Vagina (tissue), 2 donors: ENCODE measurements around the gene UHRF2. TPM values are rescaled to one million over a fixed set of nuclear protein-coding genes. Genes with fewer than 3 reads are reported as not detected.

ENCODE experiments used
- DNase-seq, 2 donors: peaks; one replicate each; pipeline ENCODE4 v3.0.0-alpha.2; 2017; ENCODE audit errors: extremely low spot score in 2 of 2
- H3K27ac ChIP-seq: fragments of 200-600 bp; sonication (generic); one replicate; pipeline ENCODE4 v1.5.1; 2019
- H3K27me3 ChIP-seq: fragments of 200-600 bp; sonication (generic); one replicate; pipeline ENCODE4 v1.5.1; 2019
- H3K36me3 ChIP-seq, 2 donors: fragments of 200-600 bp; sonication (generic); one replicate each; pipeline ENCODE4 v1.5.1; 2017 to 2019
- H3K4me1 ChIP-seq: fragments of 200-600 bp; sonication (generic); one replicate; pipeline ENCODE4 v1.5.1; 2019
- H3K4me3 ChIP-seq, 2 donors: fragments of 200-600 bp; sonication (generic); 1 replicate in 1 of 2; 2 replicates in 1 of 2; pipeline ENCODE4 v1.5.1; 2016 to 2019
- H3K9me3 ChIP-seq: fragments of 200-600 bp; sonication (generic); one replicate; pipeline ENCODE4 v1.5.1; 2019
- CTCF ChIP-seq, 3 experiments: fragments of 450-650 bp in 2 of 3; fragments of 200-600 bp in 1 of 3; sonication (generic) in 1 of 3; IDR thresholded peaks; one replicate each; pipeline ENCODE4 v1.5.1; 2017 to 2019; ENCODE audit warnings: antibody characterized with exemption in 3 of 3, mild to moderate bottlenecking in 2 of 3, moderate library complexity in 2 of 3
- POLR2A ChIP-seq, 2 donors: fragments of 450-650 bp; IDR thresholded peaks; one replicate each; pipeline ENCODE4 v1.6.1; 2017; ENCODE audit warnings: antibody characterized with exemption in 2 of 2, mild to moderate bottlenecking in 2 of 2, moderate library complexity in 2 of 2
- POLR2AphosphoS5 ChIP-seq, 2 donors: sonication (generic); formaldehyde crosslinking; IDR thresholded peaks; one replicate each; pipeline ENCODE4 v1.9.0; 2017; ENCODE audit warnings: antibody characterized with exemption in 2 of 2, mild to moderate bottlenecking in 2 of 2, low read depth in 1 of 2; ENCODE audit not compliant: insufficient read depth in 1 of 2
- intact Hi-C: fragments of 100-400 bp; cut with DNase I; formaldehyde crosslinking; loops from one replicate; pipeline ENCODE4 v1.15.1; 2023
- total RNA-seq: library from RNA; depleted of rRNA; stranded (reverse); fragments of >200 nt; gene quantifications from one replicate; pipeline ENCODE4 v1.2.3, GENCODE V29; 2016

Gene UHRF2
- total RNA-seq, 1 donor from 2014 or later: 70.0 TPM

DNA sequence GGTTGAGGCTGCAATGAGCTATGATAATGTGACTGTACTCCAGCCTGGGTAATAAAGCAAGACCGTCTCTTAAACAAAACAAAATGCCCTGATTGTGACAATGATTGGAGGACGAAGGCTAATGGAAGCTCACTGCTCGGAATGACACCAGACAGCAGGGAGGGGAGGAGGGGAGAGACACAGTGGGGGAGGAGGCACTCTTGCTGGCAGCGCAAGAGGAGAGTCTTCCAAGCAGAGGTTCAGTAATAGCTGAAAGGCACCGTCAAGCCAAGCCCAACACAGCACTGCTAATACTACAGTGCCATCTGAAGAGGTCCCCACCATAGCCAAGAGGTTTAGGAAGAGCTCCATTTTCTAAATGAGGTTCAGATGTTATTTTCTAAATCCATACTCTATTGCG lies 130.2 kb downstream of the UHRF2 start:
- TF ChIP-seq POLR2A (IDR thresholded peaks at IDR 0.05): no peak
- TF ChIP-seq CTCF (IDR thresholded peaks at IDR 0.05): no peak
- TF ChIP-seq POLR2AphosphoS5 (IDR thresholded peaks at IDR 0.05; ENCODE audit: insufficient read depth in 1 of 2, low read depth in 1 of 2): no peak
- Histone ChIP-seq H3K4me3 (no peak overlapping the region), H3K27me3 (no peaks in the 10 kb centered on the region), H3K9me3 (no peaks in the 10 kb centered on the region), H3K27ac (no peak overlapping the region), H3K4me1 (no peaks in the 10 kb centered on the region), H3K36me3 (no peaks in the 10 kb centered on the region)
- DNase-seq: no peak
- intact Hi-C loops: no loop called here

- Histone ChIP-seq H3K4me1 (no peaks in the 10 kb centered on the region), H3K9me3 (no peaks in the 10 kb centered on the region), H3K4me3 (no peak overlapping the region), H3K27ac (no peak overlapping the region), H3K27me3 (no peaks in the 10 kb centered on the region), H3K36me3 (no peaks in the 10 kb centered on the region)
- intact Hi-C loops: no loop called here
- DNase-seq: no peak
- TF ChIP-seq POLR2AphosphoS5 (IDR thresholded peaks at IDR 0.05; ENCODE audit: insufficient read depth in 1 of 2, low read depth in 1 of 2) (no peak), CTCF (IDR thresholded peaks at IDR 0.05) (no peak), POLR2A (IDR thresholded peaks at IDR 0.05) (no peak)
Observed at GRCh38 chr9:6545017-6545691, 132.2 kb downstream of the UHRF2 start.

GRCh38 chr9:6549106-6549800 lies 136.3 kb downstream of the UHRF2 start:
- H3K4me3 ChIP-seq: no peak overlapping the region
- no peaks in the 10 kb centered on the region for H3K9me3 ChIP-seq
- peaks cover 5% of the 10 kb centered on the region for H3K4me1 ChIP-seq
- no peak for DNase-seq
- intact Hi-C loops: no loop called here
- H3K27ac ChIP-seq: no peak overlapping the region
- TF ChIP-seq CTCF (IDR thresholded peaks at IDR 0.05) (no peak), POLR2A (IDR thresholded peaks at IDR 0.05) (no peak), POLR2AphosphoS5 (IDR thresholded peaks at IDR 0.05; ENCODE audit: insufficient read depth in 1 of 2, low read depth in 1 of 2) (no peak)
- H3K27me3 ChIP-seq: no peaks in the 10 kb centered on the region
- no peaks in the 10 kb centered on the region for H3K36me3 ChIP-seq

DNA sequence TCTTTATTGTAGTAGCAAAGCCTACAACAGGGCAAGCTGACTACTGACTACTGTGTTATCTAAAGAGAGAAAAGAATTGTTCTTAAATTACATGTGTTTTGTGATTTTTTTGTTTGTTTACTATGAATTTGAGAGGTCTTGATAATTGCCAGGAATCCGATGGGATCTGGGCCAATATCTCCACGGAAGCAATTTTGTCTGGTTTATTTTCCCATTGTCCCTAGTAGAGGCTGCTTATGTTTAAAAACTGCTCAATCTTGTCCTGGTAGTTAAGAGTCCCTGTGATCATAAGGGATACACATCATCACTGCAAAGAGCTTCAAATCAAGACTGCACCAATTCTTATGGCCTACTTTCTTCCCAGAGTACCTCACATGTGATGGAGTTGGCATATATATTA lies 138.1 kb downstream of the UHRF2 start:
- peaks cover 5% of the 10 kb centered on the region for H3K4me1 ChIP-seq
- no peaks in the 10 kb centered on the region for H3K9me3 ChIP-seq
- DNase-seq: no peak
- H3K4me3 ChIP-seq: no peak overlapping the region
- TF ChIP-seq CTCF (IDR thresholded peaks at IDR 0.05) (no peak), POLR2AphosphoS5 (IDR thresholded peaks at IDR 0.05; ENCODE audit: insufficient read depth in 1 of 2, low read depth in 1 of 2) (no peak), POLR2A (IDR thresholded peaks at IDR 0.05) (no peak)
- H3K27me3 ChIP-seq: no peaks in the 10 kb centered on the region
- intact Hi-C loops: no loop called here
- H3K36me3 ChIP-seq: no peaks in the 10 kb centered on the region
- no peak overlapping the region for H3K27ac ChIP-seq

- no peak overlapping the region for H3K4me3 ChIP-seq
- no peaks in the 10 kb centered on the region for H3K36me3 ChIP-seq
- DNase-seq: no peak
- peaks cover 5% of the 10 kb centered on the region for H3K4me1 ChIP-seq
- no peak overlapping the region for H3K27ac ChIP-seq
- intact Hi-C loops: no loop called here
- no peak for TF ChIP-seq POLR2A (IDR thresholded peaks at IDR 0.05)
- TF ChIP-seq CTCF (IDR thresholded peaks at IDR 0.05): no peak
- TF ChIP-seq POLR2AphosphoS5 (IDR thresholded peaks at IDR 0.05; ENCODE audit: insufficient read depth in 1 of 2, low read depth in 1 of 2): no peak
- no peaks in the 10 kb centered on the region for H3K27me3 ChIP-seq
- H3K9me3 ChIP-seq: no peaks in the 10 kb centered on the region
Observed at GRCh38 chr9:6552033-6552432, 139.0 kb downstream of the UHRF2 start.
